OCI-LY1 (cell line): ENCODE results near the gene CHRD.
"Not testable (repeated sequence)": the region's sequence is repeated elsewhere in the genome, so short reads cannot be mapped to it uniquely, and the experiment has no call there.

Experiments used
- H2AFZ ChIP-seq: fragments of 200-600 bp; sonication (generic), shearing (Covaris generic); 2 replicates; pipeline ENCODE4 v1.6.0; 2014; ENCODE audit warnings: antibody characterized with exemption, mild to moderate bottlenecking, low read length
- H3F3A ChIP-seq: fragments of 200-600 bp; sonication (generic), shearing (Covaris generic); 2 replicates; pipeline ENCODE4 v1.6.0; 2014; ENCODE audit warnings: mild to moderate bottlenecking, antibody characterized with exemption, low read length, moderate library complexity; ENCODE audit not compliant: insufficient read depth
- H3K27ac ChIP-seq: fragments of 200-600 bp; sonication (generic); 2 replicates; pipeline ENCODE4 v1.5.1; 2014; ENCODE audit warnings: low read length, mixed run types, mild to moderate bottlenecking, low read depth; ENCODE audit not compliant: poor library complexity, severe bottlenecking
- H3K27me3 ChIP-seq: fragments of 200-600 bp; sonication (generic); 2 replicates; pipeline ENCODE4 v1.6.0; 2014; ENCODE audit warnings: antibody characterized with exemption, mild to moderate bottlenecking, low read length, moderate library complexity; ENCODE audit not compliant: insufficient read depth
- H3K36me3 ChIP-seq: fragments of 200-600 bp; sonication (generic); 2 replicates; pipeline ENCODE4 v1.6.1; 2014; ENCODE audit warnings: mild to moderate bottlenecking, antibody characterized with exemption, low read length, moderate library complexity, mixed read lengths; ENCODE audit not compliant: insufficient read depth
- H3K4me1 ChIP-seq: fragments of 200-600 bp; sonication (generic); 2 replicates; pipeline ENCODE4 v1.5.1; 2014; ENCODE audit warnings: mild to moderate bottlenecking, low read length, moderate library complexity; ENCODE audit not compliant: insufficient read depth, severe bottlenecking
- H3K4me2 ChIP-seq: fragments of 200-600 bp; sonication (generic), shearing (Covaris generic); 2 replicates; pipeline ENCODE4 v1.6.1; 2014; ENCODE audit warnings: low read length
- H3K4me3 ChIP-seq: fragments of 200-600 bp; sonication (generic); 2 replicates; pipeline ENCODE4 v1.5.1; 2014; ENCODE audit warnings: low read length, low read depth, mild to moderate bottlenecking, mixed read lengths; ENCODE audit not compliant: poor library complexity, severe bottlenecking
- H3K79me2 ChIP-seq: fragments of 200-600 bp; shearing (Covaris generic); 2 replicates; pipeline ENCODE4 v1.6.1; 2016; ENCODE audit warnings: mixed run types, low read length, mixed read lengths; ENCODE audit not compliant: insufficient read depth
- H3K9ac ChIP-seq: fragments of 200-600 bp; sonication (generic), shearing (Covaris generic); 2 replicates; pipeline ENCODE4 v1.6.1; 2014; ENCODE audit warnings: mild to moderate bottlenecking, low read length, mixed read lengths
- H3K9me2 ChIP-seq: fragments of 200-600 bp; sonication (generic), shearing (Covaris generic); 2 replicates; pipeline ENCODE4 v1.6.1; 2014; ENCODE audit warnings: low read depth, mild to moderate bottlenecking, low read length, mixed read lengths
- H3K9me3 ChIP-seq: fragments of 200-600 bp; shearing (Covaris generic); 2 replicates; pipeline ENCODE4 v1.6.1; 2014; ENCODE audit warnings: low read length, mixed read lengths
- H4K20me1 ChIP-seq: fragments of 200-600 bp; sonication (generic), shearing (Covaris generic); 2 replicates; pipeline ENCODE4 v1.6.0; 2016; ENCODE audit warnings: mild to moderate bottlenecking, low read length; ENCODE audit not compliant: insufficient read depth
- CTCF ChIP-seq: fragments of 200-600 bp; sonication (generic), shearing (Covaris generic); IDR thresholded peaks from 2 replicates; pipeline ENCODE4 v1.5.1; 2017; ENCODE audit warnings: mild to moderate bottlenecking, antibody characterized with exemption, low read length, moderate library complexity, mixed read lengths
- EZH2 ChIP-seq: fragments of 200-600 bp; sonication (generic), shearing (Covaris generic); IDR thresholded peaks from 2 replicates; pipeline ENCODE4 v1.8.0; 2017; ENCODE audit warnings: borderline replicate concordance, mixed run types, mild to moderate bottlenecking, antibody characterized with exemption, low read length, moderate library complexity, mixed read lengths

CHRD gene

GRCh38 chr3:184430940-184431339, 51.1 kb downstream of the CHRD start:
- Histone ChIP-seq H3K27me3 (no peaks in the 10 kb centered on the region), H3K4me1 (no peaks in the 10 kb centered on the region), H3K4me3 (no peak overlapping the region), H2AFZ (no peak overlapping the region), H3K27ac (no peak overlapping the region), H3K4me2 (no peak overlapping the region), H3F3A (no peaks in the 10 kb centered on the region), H3K9me3 (no peaks in the 10 kb centered on the region), H3K79me2 (no peaks in the 10 kb centered on the region), H3K36me3 (no peaks in the 10 kb centered on the region), H3K9me2 (no peaks in the 10 kb centered on the region), H4K20me1 (no peaks in the 10 kb centered on the region), H3K9ac (no peak overlapping the region)
- TF ChIP-seq EZH2 (no peak), CTCF (no peak)

- not testable (repeated sequence) for H3K27ac ChIP-seq, H2AFZ ChIP-seq, H3K4me2 ChIP-seq, H3K27me3 ChIP-seq, H3K9me3 ChIP-seq, H4K20me1 ChIP-seq, H3F3A ChIP-seq, H3K79me2 ChIP-seq, H3K9ac ChIP-seq, H3K4me1 ChIP-seq, H3K36me3 ChIP-seq, H3K4me3 ChIP-seq, H3K9me2 ChIP-seq
These were observed 53.3 kb downstream of the CHRD start for GRCh38 chr3:184433178-184433577.

GRCh38 chr3:184439096-184439495, 59.2 kb downstream of the CHRD start:
- H3K27me3 ChIP-seq: no peaks in the 10 kb centered on the region
- no peaks in the 10 kb centered on the region for H3K36me3 ChIP-seq
- H2AFZ ChIP-seq: no peak overlapping the region
- H3K9me2 ChIP-seq: no peaks in the 10 kb centered on the region
- no peaks in the 10 kb centered on the region for H3K4me1 ChIP-seq
- H3K4me3 ChIP-seq: no peak overlapping the region
- no peak overlapping the region for H3K9ac ChIP-seq
- no peaks in the 10 kb centered on the region for H4K20me1 ChIP-seq
- no peaks in the 10 kb centered on the region for H3F3A ChIP-seq
- no peaks in the 10 kb centered on the region for H3K79me2 ChIP-seq
- no peaks in the 10 kb centered on the region for H3K9me3 ChIP-seq
- no peak overlapping the region for H3K4me2 ChIP-seq
- no peak for TF ChIP-seq CTCF
- no peak for TF ChIP-seq EZH2
- H3K27ac ChIP-seq: no peak overlapping the region
